ENCODE measurements around the gene TRABD2B. TPM values are rescaled to one million over a fixed set of nuclear protein-coding genes. Genes with fewer than 3 reads are reported as not detected.

Gene TRABD2B
- total and polyA plus RNA-seq, 2 donors (not counting 3 experiments of a cell fraction or from before 2014, with no cell fraction given): not detected

DNA sequence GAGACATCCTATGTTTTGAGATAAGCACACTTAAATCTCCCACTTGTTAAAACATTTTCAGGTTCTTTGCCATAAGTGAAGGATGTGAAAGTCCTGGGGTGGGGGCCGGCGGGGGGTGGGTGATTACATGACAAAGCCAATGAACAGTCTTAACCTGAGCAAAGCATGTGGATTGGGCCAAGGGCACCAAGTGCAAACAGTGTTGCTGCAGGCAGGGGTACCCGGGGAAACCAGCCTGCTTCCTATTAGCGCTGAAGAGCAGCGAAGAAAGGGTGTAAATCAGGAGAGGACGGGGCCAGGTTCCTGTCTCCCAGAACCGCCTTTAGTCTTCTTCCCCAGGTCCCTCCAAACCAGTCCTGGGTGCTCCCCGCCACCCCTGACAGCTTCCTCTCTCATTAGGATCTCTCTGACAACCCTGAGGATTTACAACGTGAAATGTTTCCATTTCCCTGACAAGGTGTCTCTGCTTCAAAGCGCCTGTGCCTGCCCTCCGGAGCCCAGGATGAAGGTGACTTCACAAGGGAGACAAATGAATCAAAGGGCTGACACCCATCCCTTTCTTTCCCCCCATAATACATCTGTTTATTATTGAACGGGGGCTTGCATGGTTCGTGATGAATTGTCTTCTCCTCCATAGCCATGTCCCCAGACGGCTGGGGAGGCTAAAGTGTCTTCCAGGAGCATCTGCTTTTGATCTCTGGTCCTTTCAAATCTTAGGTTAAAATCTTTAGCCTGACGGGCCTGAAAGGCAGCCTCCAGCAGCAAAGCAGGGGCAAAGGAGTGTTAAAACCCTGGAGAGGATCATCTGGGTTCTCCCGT, 109.5 kb downstream of the TRABD2B start:
- Histone ChIP-seq H3K4me1 (ENCODE audit: control insufficient read depth, extremely low read depth, insufficient read depth, low read length) (no peaks in the 10 kb centered on the region), H3K4me3 (replicated peaks in 1 of 3; ENCODE audit: insufficient read depth in 1 of 3, low read depth in 1 of 3, low read length in 3 of 3) (no peak overlapping the region), H3K9ac (replicated peaks; ENCODE audit: extremely low read depth, insufficient read depth, low read length) (no peak overlapping the region), H3K9me3 (replicated peaks; ENCODE audit: control insufficient read depth, insufficient read depth, low read length) (no peaks in the 10 kb centered on the region), H3K9me1 (replicated peaks; ENCODE audit: control insufficient read depth, extremely low read depth, insufficient read depth, low read length) (no peaks in the 10 kb centered on the region), H3K79me2 (ENCODE audit: control insufficient read depth, insufficient read depth, low read length) (no peaks in the 10 kb centered on the region), H3K36me3 (ENCODE audit: control insufficient read depth in 2 of 2, extremely low read depth in 1 of 2, insufficient read depth in 2 of 2, low read length in 2 of 2) (no peaks in the 10 kb centered on the region), H4K20me1 (replicated peaks; ENCODE audit: control insufficient read depth, extremely low read depth, insufficient read depth, low read length) (no peaks in the 10 kb centered on the region), H2AFZ (ENCODE audit: low read depth, low read length) (no peak overlapping the region), H3K27ac (ENCODE audit: insufficient read depth, low read depth, low read length) (no peak overlapping the region), H3K4me2 (ENCODE audit: insufficient read depth, low read length) (no peak overlapping the region), H3K27me3 (ENCODE audit: control insufficient read depth in 2 of 2, insufficient read depth in 2 of 2, low read length in 2 of 2) (peaks cover 0 to 2% of the 10 kb centered on the region in 2 experiments)
- no peak for FAIRE-seq
- ChIA-PET CTCF (no interaction called here), POLR2A (no interaction called here)
- no peak for TF ChIP-seq POLR2A (IDR thresholded peaks at IDR 0.05; ENCODE audit: low read depth, low read length)
- TF ChIP-seq POLR2AphosphoS5 (IDR thresholded peaks at IDR 0.05; ENCODE audit: insufficient read depth, low read depth, low read length): no peak
- TF ChIP-seq, protein P1, sequence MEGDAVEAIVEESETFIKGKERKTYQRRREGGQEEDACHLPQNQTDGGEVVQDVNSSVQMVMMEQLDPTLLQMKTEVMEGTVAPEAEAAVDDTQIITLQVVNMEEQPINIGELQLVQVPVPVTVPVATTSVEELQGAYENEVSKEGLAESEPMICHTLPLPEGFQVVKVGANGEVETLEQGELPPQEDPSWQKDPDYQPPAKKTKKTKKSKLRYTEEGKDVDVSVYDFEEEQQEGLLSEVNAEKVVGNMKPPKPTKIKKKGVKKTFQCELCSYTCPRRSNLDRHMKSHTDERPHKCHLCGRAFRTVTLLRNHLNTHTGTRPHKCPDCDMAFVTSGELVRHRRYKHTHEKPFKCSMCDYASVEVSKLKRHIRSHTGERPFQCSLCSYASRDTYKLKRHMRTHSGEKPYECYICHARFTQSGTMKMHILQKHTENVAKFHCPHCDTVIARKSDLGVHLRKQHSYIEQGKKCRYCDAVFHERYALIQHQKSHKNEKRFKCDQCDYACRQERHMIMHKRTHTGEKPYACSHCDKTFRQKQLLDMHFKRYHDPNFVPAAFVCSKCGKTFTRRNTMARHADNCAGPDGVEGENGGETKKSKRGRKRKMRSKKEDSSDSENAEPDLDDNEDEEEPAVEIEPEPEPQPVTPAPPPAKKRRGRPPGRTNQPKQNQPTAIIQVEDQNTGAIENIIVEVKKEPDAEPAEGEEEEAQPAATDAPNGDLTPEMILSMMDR (IDR thresholded peaks at IDR 0.05; ENCODE audit: extremely low read depth in 1 of 2, insufficient read depth in 1 of 2, low read depth in 1 of 2, low read length in 2 of 2): no peak
- TF ChIP-seq, protein P2, sequence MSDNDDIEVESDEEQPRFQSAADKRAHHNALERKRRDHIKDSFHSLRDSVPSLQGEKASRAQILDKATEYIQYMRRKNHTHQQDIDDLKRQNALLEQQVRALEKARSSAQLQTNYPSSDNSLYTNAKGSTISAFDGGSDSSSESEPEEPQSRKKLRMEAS (IDR thresholded peaks at IDR 0.05; ENCODE audit: insufficient read depth, insufficient read length): no peak
- TF ChIP-seq FOS (IDR thresholded peaks at IDR 0.05; ENCODE audit: borderline replicate concordance, insufficient read depth, low read length): no peak
- TF ChIP-seq JUN (IDR thresholded peaks at IDR 0.05; ENCODE audit: borderline replicate concordance, insufficient read depth, insufficient read length, low read depth): no peak
- TF ChIP-seq GATA2 (IDR thresholded peaks at IDR 0.05; ENCODE audit: insufficient read depth, insufficient read length, low read depth, low read length): no peak
- no peak for TF ChIP-seq MYC (IDR thresholded peaks at IDR 0.05; ENCODE audit: low read depth, low read length)
- TF ChIP-seq EZH2 (IDR thresholded peaks at IDR 0.05; ENCODE audit: borderline replicate concordance, low read depth, low read length, severe bottlenecking): no peak
- dilution Hi-C loops (cut with MboI; ENCODE audit: extremely low pct_ligation_motif_present, low sequenced_read_pairs): no loop called here
- BruUV-seq (replicated peaks): no TSS peak
- intact Hi-C loops (cut with micrococcal nuclease): no loop called here
- no peak for DNase-seq (ENCODE audit: low read depth, low spot score)
